HEK293T (cell line): ENCODE data around the gene NOL9.

ENCODE experiments used
- CTCF ChIA-PET: fragments of 350-600 bp; formaldehyde crosslinking; extraction: SDS; loops from one replicate; lab custom pipeline; 2021; ENCODE audit warnings: antibody characterized with exemption, inconsistent platforms; lab: Yijun Ruan, JAX
- POLR2A ChIA-PET: fragments of 350-600 bp; formaldehyde crosslinking; extraction: SDS; loops from one replicate; lab custom pipeline; 2020; ENCODE audit warnings: antibody characterized with exemption, inconsistent platforms; lab: Yijun Ruan, JAX
- DNase-seq: peaks from one replicate; pipeline ENCODE4 v3.0.0; 2012; ENCODE audit warnings: mixed read lengths; ENCODE audit errors: extremely low spot score
- ARNT ChIP-seq: fragments of 450-650 bp; IDR thresholded peaks from 2 replicates; pipeline ENCODE4 v1.6.1; 2017; ENCODE audit warnings: mild to moderate bottlenecking
- BHLHE40 ChIP-seq: fragments of 450-650 bp; IDR thresholded peaks from 2 replicates; pipeline ENCODE4 v1.6.1; 2016; ENCODE audit warnings: mild to moderate bottlenecking, moderate library complexity, borderline replicate concordance
- CTBP1 ChIP-seq: fragments of 450-650 bp; IDR thresholded peaks from 2 replicates; pipeline ENCODE4 v1.6.1; 2016; ENCODE audit warnings: borderline replicate concordance
- ELF4 ChIP-seq: fragments of 450-650 bp; IDR thresholded peaks from 2 replicates; pipeline ENCODE4 v1.6.1; 2017; ENCODE audit warnings: antibody characterized with exemption
- FOXA1 ChIP-seq: fragments of 450-650 bp; IDR thresholded peaks from 2 replicates; pipeline ENCODE4 v1.6.1; 2016; ENCODE audit warnings: mild to moderate bottlenecking
- FOXK2 ChIP-seq: fragments of 450-650 bp; IDR thresholded peaks from 2 replicates; pipeline ENCODE4 v1.6.1; 2016; ENCODE audit warnings: mild to moderate bottlenecking
- FOXM1 ChIP-seq: fragments of 450-650 bp; IDR thresholded peaks from 2 replicates; pipeline ENCODE4 v1.6.1; 2017; ENCODE audit warnings: mild to moderate bottlenecking, borderline replicate concordance
- HDGF ChIP-seq: fragments of 450-650 bp; IDR thresholded peaks from 2 replicates; pipeline ENCODE4 v1.6.1; 2017; ENCODE audit warnings: antibody characterized with exemption, borderline replicate concordance
- L3MBTL2 ChIP-seq: fragments of 450-650 bp; conservative IDR thresholded peaks from 2 replicates; pipeline ENCODE4 v1.6.1; 2016; ENCODE audit warnings: mild to moderate bottlenecking
- LEF1 ChIP-seq: fragments of 450-650 bp; IDR thresholded peaks from 2 replicates; pipeline ENCODE4 v1.6.1; 2017; ENCODE audit warnings: mild to moderate bottlenecking, borderline replicate concordance
- NFRKB ChIP-seq: fragments of 450-650 bp; IDR thresholded peaks from 2 replicates; pipeline ENCODE4 v1.6.1; 2016; ENCODE audit warnings: mild to moderate bottlenecking, moderate library complexity
- PKNOX1 ChIP-seq: fragments of 450-650 bp; IDR thresholded peaks from 2 replicates; pipeline ENCODE4 v1.6.1; 2016
- SP1 ChIP-seq: fragments of 450-650 bp; IDR thresholded peaks from 2 replicates; pipeline ENCODE4 v1.6.1; 2017
- SUZ12 ChIP-seq: fragments of 450-650 bp; IDR thresholded peaks from 2 replicates; pipeline ENCODE4 v1.6.1; 2016; ENCODE audit warnings: mild to moderate bottlenecking
- TARDBP ChIP-seq: fragments of 450-650 bp; IDR thresholded peaks from 2 replicates; pipeline ENCODE4 v1.6.1; 2016
- ZNF384 ChIP-seq: fragments of 450-650 bp; IDR thresholded peaks from 2 replicates; pipeline ENCODE4 v1.6.1; 2016

Gene NOL9

GRCh38 chr1:6487804-6488484 is 66.4 kb downstream of the NOL9 start:
- ChIA-PET CTCF (interaction anchor here (1.1 kb wide), 1 partner anchor 31 kb away, joined by 3 read pairs; no protein-coding TSS in a partner anchor), POLR2A (interaction anchor here (1.2 kb wide), 1 partner anchor 33 kb away, joined by 3 read pairs; no protein-coding TSS in a partner anchor)
- no peak for DNase-seq
- TF ChIP-seq ZNF384 (no peak), ELF4 (no peak), BHLHE40 (no peak), PKNOX1 (no peak), FOXK2 (no peak), NFRKB (no peak), HDGF (no peak), FOXA1 (no peak), CTBP1 (no peak), ARNT (no peak), SP1 (no peak)

- CTCF ChIA-PET: interaction anchor here (0.6 to 1.4 kb wide), 5 partner anchors 10 to 126 kb away, joined by 3 to 5 read pairs (median 4); no protein-coding TSS in a partner anchor
- 0 out of 2 replicates have a peak, but pooled peaks have one; percentile 4 for TF ChIP-seq PKNOX1
- no peak for TF ChIP-seq NFRKB
- DNase-seq: peak; percentile 86
- POLR2A ChIA-PET: no interaction called here
These were observed 67.8 kb downstream of the NOL9 start for GRCh38 chr1:6486433-6487011.

GRCh38 chr1:6485168-6486101 is 68.9 kb downstream of the NOL9 start:
- TF ChIP-seq FOXA1 (no peak), SUZ12 (no peak), NFRKB (no peak), SP1 (no peak), ELF4 (no peak), BHLHE40 (no peak), L3MBTL2 (no peak), FOXM1 (no peak), ZNF384 (no peak), CTBP1 (no peak), ARNT (no peak), TARDBP (no peak), FOXK2 (no peak), HDGF (no peak), PKNOX1 (no peak), LEF1 (no peak)
- ChIA-PET CTCF (interaction anchor here (0.6 to 1.4 kb wide), 4 partner anchors 8 to 449 kb away, joined by 3 to 5 read pairs (median 4); no protein-coding TSS in a partner anchor), POLR2A (no interaction called here)
- DNase-seq: no peak

- TF ChIP-seq ARNT: no peak
- TF ChIP-seq TARDBP: no peak
- TF ChIP-seq FOXK2: no peak
- TF ChIP-seq FOXA1: no peak
- TF ChIP-seq NFRKB: no peak
- TF ChIP-seq BHLHE40: no peak
- no peak for TF ChIP-seq ELF4
- no peak for TF ChIP-seq FOXM1
- no peak for TF ChIP-seq PKNOX1
- TF ChIP-seq LEF1: no peak
- TF ChIP-seq ZNF384: no peak
- no peak for TF ChIP-seq SP1
- TF ChIP-seq SUZ12: no peak
- no peak for TF ChIP-seq HDGF
- no peak for TF ChIP-seq L3MBTL2
- TF ChIP-seq CTBP1: no peak
- CTCF ChIA-PET: no interaction called here
These were observed 69.5 kb downstream of the NOL9 start for GRCh38 chr1:6484826-6485167.

GRCh38 chr1:6483761-6484117 is 70.6 kb downstream of the NOL9 start:
- ChIA-PET POLR2A (no interaction called here), CTCF (no interaction called here)
- no peak for DNase-seq
- TF ChIP-seq SP1 (no peak), HDGF (no peak), ARNT (no peak), FOXM1 (no peak), L3MBTL2 (no peak), SUZ12 (no peak), NFRKB (no peak), TARDBP (no peak), ELF4 (no peak)

More at GRCh38 chr1:6484826-6485167, 69.5 kb downstream of the NOL9 start:
- POLR2A ChIA-PET: no interaction called here
- DNase-seq: no peak
